C4-2B (cell line): ENCODE measurements around the gene GAS2L2.

Experiments
- H3K27ac ChIP-seq: fragments of 450-650 bp; 2 replicates; pipeline ENCODE4 v1.5.1; 2017
- CTCF ChIP-seq: fragments of 450-650 bp; conservative IDR thresholded peaks from 2 replicates; pipeline ENCODE4 v1.5.1; 2017; ENCODE audit warnings: mild to moderate bottlenecking
- ZFX ChIP-seq: fragments of 450-650 bp; IDR thresholded peaks from 2 replicates; pipeline ENCODE4 v1.6.1; 2017

Gene GAS2L2

GRCh38 chr17:35726127-35726952 lies 26.7 kb downstream of the GAS2L2 start:
- TF ChIP-seq CTCF (no peak), ZFX (no peak)

GRCh38 chr17:35725802-35726126 lies 27.3 kb downstream of the GAS2L2 start:
- no peak overlapping the region for H3K27ac ChIP-seq
- TF ChIP-seq ZFX, result no peak
- no peak for TF ChIP-seq CTCF

More at GRCh38 chr17:35726127-35726952, 26.7 kb downstream of the GAS2L2 start:
- no peak overlapping the region for H3K27ac ChIP-seq

GRCh38 chr17:35725058-35725457 lies 28.0 kb downstream of the GAS2L2 start:
- TF ChIP-seq ZFX, result no peak
- TF ChIP-seq CTCF, result no peak
- no peak overlapping the region for H3K27ac ChIP-seq

- no peak for TF ChIP-seq ZFX
- TF ChIP-seq CTCF, result no peak
These were observed 29.3 kb downstream of the GAS2L2 start for GRCh38 chr17:35723735-35724134.

GRCh38 chr17:35717475-35717874 lies 35.6 kb downstream of the GAS2L2 start:
- TF ChIP-seq ZFX, result no peak

More at GRCh38 chr17:35723735-35724134, 29.3 kb downstream of the GAS2L2 start:
- no peak overlapping the region for H3K27ac ChIP-seq

GRCh38 chr17:35716897-35717465 lies 36.1 kb downstream of the GAS2L2 start:
- no peak overlapping the region; the same call in 1 of the 2 replicates for H3K27ac ChIP-seq
- TF ChIP-seq CTCF, result no peak
- no peak for TF ChIP-seq ZFX

More at GRCh38 chr17:35717475-35717874, 35.6 kb downstream of the GAS2L2 start:
- no peak overlapping the region; the same call in 1 of the 2 replicates for H3K27ac ChIP-seq

GRCh38 chr17:35716173-35716572 lies 36.9 kb downstream of the GAS2L2 start:
- no peak overlapping the region for H3K27ac ChIP-seq
- TF ChIP-seq CTCF, result no peak
- TF ChIP-seq ZFX, result no peak
